AG09309 (cell line): Measurements from ENCODE around the gene CBX8.
A peak's percentile ranks its signal among the peaks of the same experiment; 100 is the strongest.

ENCODE experiments used
- DNase-seq: peaks from one replicate; pipeline ENCODE4 v3.0.0-alpha.2; 2010; ENCODE audit warnings: low read depth
- H3K4me3 ChIP-seq: 2 replicates; pipeline ENCODE4 v1.5.1; 2011; ENCODE audit warnings: mild to moderate bottlenecking, low read depth, low read length, moderate library complexity; ENCODE audit not compliant: control insufficient read depth
- TF ChIP-seq, protein P1 (sequence below): IDR thresholded peaks from 2 replicates; pipeline ENCODE4 v1.5.1; 2011; ENCODE audit warnings: mild to moderate bottlenecking, low read depth, low read length, inconsistent platforms; ENCODE audit not compliant: insufficient read depth, control insufficient read depth; ENCODE audit errors: missing control alignments

CBX8 gene

DNA sequence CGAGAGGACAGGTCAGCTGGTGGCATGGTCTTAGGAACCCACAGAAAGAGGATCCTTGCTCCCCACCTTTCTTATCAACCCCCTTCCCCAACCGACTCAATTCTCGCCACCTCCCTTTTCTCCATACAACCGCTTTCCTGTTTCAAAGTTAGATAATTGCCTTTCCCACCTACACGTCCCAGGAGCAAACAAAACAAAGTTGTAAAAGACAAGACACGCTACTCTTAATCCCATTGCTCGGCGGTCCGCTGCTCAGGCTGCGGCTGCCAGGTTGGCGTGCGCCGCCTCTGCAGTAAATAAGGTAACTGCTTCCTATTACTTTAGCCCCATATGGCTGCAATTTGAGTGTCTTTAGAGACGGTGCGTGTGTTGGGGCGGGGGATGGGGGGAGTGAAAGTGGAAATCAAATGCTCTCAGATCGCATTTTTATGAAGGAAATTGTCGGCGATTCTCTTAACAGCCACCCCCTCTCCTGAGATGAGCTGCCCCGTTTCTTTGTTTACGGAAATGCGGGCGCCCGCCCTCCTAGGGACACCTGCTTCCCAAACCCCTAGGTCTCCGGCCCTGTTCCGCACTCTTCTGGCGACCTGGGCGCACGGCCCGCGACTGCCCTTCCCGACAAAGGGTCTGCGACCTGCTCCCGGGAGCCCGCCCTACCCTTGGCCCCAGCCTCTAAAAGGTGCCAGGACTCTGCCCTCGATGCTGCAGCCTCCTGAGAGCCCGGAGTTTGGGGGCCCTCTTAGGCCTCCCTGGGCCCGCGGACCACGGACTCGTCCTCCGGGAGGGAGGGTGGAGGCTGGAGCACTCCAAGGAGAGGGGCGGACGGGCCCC is 3.7 kb upstream of the CBX8 start:
- H3K4me3 ChIP-seq, result no peak overlapping the region
- TF ChIP-seq, protein P1, sequence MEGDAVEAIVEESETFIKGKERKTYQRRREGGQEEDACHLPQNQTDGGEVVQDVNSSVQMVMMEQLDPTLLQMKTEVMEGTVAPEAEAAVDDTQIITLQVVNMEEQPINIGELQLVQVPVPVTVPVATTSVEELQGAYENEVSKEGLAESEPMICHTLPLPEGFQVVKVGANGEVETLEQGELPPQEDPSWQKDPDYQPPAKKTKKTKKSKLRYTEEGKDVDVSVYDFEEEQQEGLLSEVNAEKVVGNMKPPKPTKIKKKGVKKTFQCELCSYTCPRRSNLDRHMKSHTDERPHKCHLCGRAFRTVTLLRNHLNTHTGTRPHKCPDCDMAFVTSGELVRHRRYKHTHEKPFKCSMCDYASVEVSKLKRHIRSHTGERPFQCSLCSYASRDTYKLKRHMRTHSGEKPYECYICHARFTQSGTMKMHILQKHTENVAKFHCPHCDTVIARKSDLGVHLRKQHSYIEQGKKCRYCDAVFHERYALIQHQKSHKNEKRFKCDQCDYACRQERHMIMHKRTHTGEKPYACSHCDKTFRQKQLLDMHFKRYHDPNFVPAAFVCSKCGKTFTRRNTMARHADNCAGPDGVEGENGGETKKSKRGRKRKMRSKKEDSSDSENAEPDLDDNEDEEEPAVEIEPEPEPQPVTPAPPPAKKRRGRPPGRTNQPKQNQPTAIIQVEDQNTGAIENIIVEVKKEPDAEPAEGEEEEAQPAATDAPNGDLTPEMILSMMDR, result no peak
- DNase-seq, result no peak

- DNase-seq, result no peak
- H3K4me3 ChIP-seq, result no peak overlapping the region
- TF ChIP-seq, protein P1, result no peak
Observed at GRCh38 chr17:79799538-79800324, 2.9 kb upstream of the CBX8 start.

DNA sequence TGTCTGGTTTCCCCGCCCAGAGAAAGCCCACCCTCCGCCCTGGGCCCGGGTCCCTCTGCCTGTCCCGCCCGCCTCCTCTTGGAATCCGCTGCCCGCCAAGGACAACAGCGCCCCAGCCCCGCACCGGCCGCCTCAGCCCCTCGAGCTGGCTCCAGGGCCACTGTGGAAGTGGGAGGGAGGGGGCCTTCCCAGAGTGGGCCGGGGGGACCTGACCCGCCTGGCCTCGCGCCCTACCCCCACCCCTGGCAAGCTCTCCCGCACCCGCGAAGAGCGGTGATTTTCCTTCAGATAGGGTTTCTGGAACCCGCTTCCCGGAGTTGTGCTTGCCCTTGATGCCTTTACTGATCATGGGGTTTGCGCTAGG is 2.3 kb upstream of the CBX8 start:
- H3K4me3 ChIP-seq, result no peak overlapping the region
- no peak for DNase-seq
- TF ChIP-seq, protein P1, result no peak

DNA sequence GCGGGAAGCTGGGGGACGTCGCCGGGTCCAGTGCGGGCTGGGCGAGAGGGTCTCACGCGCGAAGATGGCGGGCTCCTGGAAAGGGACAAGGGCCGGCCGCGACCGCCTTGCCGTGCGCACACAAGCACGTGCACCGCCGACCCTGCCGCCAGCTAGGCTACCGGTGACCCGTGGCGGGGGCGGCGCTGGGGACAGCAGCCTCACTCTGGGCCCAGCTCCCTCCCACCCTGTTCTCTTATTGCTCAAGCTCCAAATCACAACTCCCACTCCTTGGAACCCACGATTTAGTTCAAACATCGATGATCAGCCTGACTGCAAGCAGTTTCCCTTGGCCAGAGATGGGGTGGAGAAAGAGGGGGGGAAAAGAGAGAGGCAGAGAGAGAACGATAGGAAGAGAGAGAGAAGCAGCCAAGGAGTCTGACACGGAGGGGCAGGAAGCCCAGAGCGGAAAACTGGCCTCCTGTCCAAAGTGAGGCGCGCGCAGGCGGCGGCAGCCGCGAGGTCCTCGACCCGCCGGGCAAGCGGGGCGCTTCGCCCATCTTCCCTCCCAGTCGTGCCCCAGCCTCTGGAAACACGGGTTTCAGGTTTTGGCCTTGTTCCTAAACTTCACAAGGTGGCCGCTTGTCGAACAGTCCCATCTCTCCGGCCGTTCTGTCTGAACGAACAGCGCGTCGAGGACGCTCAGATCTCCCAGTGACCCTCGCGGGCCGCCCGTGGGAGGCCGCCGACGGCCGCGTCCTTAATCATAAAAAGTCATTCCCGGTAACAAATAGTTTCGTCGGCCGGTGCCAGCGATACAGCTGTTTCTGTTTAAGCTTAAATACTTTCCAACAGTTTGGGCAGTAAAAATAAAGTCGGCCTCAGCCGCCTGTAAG is 1.7 kb upstream of the CBX8 start:
- no peak for DNase-seq
- no peak overlapping the region for H3K4me3 ChIP-seq

GRCh38 chr17:79797492-79798298 is 818 bp upstream of the CBX8 start:
- DNase-seq, result no peak
- peak overlapping the region; percentile 53 for H3K4me3 ChIP-seq
- TF ChIP-seq, protein P1, result no peak

More for the DNA sequence above, 1.7 kb upstream of the CBX8 start:
- TF ChIP-seq, protein P1, result no peak
